Right lung (tissue), 5 donors: ENCODE measurements around the gene ABL1. TPM values are rescaled to one million over a fixed set of nuclear protein-coding genes. Genes with fewer than 3 reads are reported as not detected.

ENCODE experiments used
- DNase-seq, 2 donors: peaks; one replicate each; pipeline ENCODE4 v3.0.0-alpha.2; 2013
- polyA plus RNA-seq, 5 donors: library from polyadenylated mRNA; unstranded; fragments of 120-200 nt; gene quantifications; one replicate each; pipeline versions ENCODE4 v1.2.1 to v1.2.3, GENCODE V29; 2013; ENCODE audit warnings: inconsistent platforms in 1 of 5, low replicate concordance in 1 of 5; ENCODE audit not compliant: insufficient read length in 5 of 5, insufficient read depth in 1 of 5

ABL1 gene
- polyA plus RNA-seq, 5 donors: 62.3 to 77.1 (median 70.9) TPM

- no peak for DNase-seq
Measured at GRCh38 chr9:130930804-130931349, 95.8 kb downstream of the ABL1 start.

DNA sequence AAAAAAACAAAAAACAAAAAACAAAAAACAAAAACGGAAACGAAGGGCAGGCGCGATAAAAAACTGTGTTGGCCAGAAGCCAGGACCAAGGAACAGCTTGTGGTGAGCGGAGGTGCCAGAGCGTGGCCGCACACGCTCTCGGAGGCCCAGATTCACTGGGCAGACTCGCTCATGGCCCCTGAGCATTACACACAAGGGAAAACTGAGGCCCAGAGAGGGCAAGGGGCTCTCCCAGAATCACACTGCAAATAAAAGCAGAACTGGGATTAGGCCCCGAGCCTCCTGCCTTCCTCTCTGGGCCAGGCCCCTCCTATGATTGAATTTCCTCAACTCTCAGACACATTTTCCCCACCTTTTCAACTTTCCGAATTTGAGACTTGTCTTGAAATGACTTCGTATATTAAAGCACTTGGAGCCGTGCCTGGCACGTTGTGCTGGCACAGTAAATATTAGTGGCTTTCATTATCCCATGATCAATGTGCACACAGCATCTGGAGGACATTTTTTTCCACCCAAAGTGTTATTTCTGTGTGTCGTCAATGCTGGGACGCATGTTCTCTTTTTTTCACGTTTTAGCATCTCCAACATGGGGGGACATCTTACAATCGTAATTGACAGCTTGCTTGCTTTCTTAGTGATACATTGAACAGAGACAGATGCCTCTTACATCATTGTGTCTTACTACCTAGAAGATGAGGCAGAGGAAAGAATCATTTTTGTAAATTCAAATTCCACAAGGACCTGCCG lies 96.6 kb downstream of the ABL1 start:
- no peak for DNase-seq

- DNase-seq: peak; percentile 83
Measured at GRCh38 chr9:130932255-130933079, 97.4 kb downstream of the ABL1 start.

DNA sequence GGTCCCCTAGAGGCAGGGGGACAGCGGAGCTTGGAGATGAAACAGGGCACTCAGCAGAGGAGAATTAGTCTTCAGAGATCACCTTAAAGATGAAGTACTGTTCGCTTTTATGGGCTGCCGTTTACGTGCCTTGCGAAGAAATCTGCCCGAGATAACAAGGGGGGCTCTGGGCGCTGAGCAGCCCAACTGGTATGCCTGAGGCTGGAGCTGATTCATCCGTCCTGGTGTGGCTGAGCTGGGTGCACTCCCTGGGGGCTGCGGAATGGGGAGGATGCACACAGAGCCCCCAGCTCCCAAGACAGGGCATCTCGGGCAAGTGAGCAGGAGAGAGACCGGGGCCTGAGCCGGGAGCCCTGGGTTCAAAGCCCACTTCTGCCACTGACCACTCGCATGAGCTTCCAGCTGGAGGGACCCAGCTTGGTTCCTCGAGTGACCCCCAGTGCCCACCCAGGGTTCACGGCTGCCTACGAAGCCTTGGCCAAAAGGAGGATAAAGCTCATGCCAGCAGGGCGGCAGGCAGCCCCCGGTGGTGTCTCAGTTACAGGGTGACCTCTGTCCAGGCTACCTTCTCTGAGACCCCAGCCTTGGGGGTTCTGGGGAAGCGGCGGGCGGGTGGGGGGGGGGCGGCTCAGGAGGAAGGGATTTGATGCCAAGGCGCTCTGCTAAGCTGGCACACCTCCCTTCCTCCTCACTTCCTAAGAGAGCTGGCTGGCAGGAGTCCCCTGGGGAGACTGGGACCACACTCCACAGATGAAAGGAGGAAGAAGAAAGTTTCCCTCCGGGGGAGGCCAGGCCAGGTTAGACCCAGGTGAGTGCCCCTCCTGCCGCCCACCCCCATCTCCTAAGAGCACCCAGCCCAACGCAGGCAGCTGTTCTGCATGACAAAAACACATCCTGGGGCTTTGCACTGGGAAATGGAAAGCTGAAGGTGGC lies 98.3 kb downstream of the ABL1 start:
- DNase-seq: no peak

- no peak for DNase-seq
Measured at GRCh38 chr9:130934246-130934645, 99.2 kb downstream of the ABL1 start.

DNA sequence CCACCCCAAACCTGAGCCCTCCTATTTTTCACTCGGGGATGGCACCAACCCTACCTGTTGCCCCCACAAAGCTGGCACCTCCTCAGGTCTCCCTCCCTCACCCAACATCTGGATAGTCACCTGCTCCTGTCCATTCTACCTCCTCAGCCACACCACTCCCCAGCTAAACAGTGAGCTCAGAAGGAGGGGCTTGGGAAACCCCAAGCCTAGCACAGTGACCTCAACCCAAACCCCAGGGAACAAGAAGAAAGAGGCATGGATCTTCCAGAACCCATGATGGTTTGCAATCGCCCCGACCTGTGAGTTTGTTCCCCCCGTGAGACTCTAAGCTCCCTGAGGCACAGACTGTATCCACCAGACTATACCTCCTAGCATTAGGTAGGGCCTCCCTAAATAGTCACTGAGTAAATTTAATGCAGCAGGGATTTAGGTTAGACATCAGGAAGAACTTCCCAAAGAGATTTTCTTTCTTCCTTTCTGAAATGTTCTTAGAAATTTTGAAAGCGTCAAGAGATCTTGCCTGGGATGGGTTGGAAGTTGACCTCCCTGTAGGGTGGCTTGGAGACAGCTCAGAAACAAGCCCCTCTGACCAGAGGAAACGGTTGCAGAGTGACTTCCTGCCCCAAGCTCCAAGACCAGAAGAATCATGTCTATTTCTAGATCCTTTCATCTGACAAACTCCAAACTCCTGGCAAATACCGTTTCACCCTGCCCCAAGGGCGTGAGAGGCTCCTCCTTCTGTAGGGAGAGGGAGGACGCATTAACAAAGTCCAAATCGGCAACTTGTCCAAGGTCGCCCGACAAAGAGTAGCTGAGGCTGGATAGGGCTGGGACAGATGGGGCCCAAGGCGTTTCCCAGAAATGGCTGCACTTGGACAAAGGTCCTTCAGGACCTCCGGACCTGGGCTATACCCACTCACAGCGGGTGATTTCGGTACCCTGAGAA lies 99.9 kb downstream of the ABL1 start:
- no peak for DNase-seq

- DNase-seq: no peak
Measured at GRCh38 chr9:130935648-130936271, 100.7 kb downstream of the ABL1 start.

- no peak for DNase-seq
Measured at GRCh38 chr9:130936285-130937117, 101.4 kb downstream of the ABL1 start.

Other genes with a start within 250 kb of the ABL1 start
- gene PRDM12, start 170.7 kb upstream of the ABL1 start, polyA plus RNA-seq: not detected
- 10 to 100 TPM; 42.1 to 53.7 (median 49.2) TPM for gene EXOSC2, start 141.5 kb upstream of the ABL1 start, polyA plus RNA-seq
- gene QRFP, start 61.6 kb downstream of the ABL1 start, polyA plus RNA-seq: under 1 TPM; 0.25 to 0.46 (median 0.37) TPM
- gene FIBCD1, start 104.0 kb downstream of the ABL1 start, polyA plus RNA-seq: 1 to 10 TPM in 3 of 5 donors, under 1 TPM in 2; 0.61 to 2.2 (median 1.6) TPM
- 10 to 100 TPM in 3 of 5 donors, 1 to 10 TPM in 2; 7.3 to 15.4 (median 12.2) TPM for gene LAMC3, start 173.9 kb downstream of the ABL1 start, polyA plus RNA-seq